ENCODE data around the gene SYTL4. TPM values are rescaled to one million over a fixed set of nuclear protein-coding genes. Genes with fewer than 3 reads are reported as not detected.
A peak's percentile ranks its signal among the peaks of the same experiment; 100 is the strongest.
"Not testable (repeated sequence)": the region's sequence is repeated elsewhere in the genome, so short reads cannot be mapped to it uniquely, and the experiment has no call there.

Gene SYTL4
- 7.1 and 11.3 TPM in 2 replicates for total RNA-seq (2014; rRNA removed; shearing (Covaris generic))
- 2.5 and 2.8 TPM in 2 replicates for polyA plus RNA-seq (2015; cell fraction: cytosol; rRNA removed)
- 11.3 and 13.1 TPM in 2 replicates for polyA plus RNA-seq (2015; cell fraction: nucleus; rRNA removed)

DNA sequence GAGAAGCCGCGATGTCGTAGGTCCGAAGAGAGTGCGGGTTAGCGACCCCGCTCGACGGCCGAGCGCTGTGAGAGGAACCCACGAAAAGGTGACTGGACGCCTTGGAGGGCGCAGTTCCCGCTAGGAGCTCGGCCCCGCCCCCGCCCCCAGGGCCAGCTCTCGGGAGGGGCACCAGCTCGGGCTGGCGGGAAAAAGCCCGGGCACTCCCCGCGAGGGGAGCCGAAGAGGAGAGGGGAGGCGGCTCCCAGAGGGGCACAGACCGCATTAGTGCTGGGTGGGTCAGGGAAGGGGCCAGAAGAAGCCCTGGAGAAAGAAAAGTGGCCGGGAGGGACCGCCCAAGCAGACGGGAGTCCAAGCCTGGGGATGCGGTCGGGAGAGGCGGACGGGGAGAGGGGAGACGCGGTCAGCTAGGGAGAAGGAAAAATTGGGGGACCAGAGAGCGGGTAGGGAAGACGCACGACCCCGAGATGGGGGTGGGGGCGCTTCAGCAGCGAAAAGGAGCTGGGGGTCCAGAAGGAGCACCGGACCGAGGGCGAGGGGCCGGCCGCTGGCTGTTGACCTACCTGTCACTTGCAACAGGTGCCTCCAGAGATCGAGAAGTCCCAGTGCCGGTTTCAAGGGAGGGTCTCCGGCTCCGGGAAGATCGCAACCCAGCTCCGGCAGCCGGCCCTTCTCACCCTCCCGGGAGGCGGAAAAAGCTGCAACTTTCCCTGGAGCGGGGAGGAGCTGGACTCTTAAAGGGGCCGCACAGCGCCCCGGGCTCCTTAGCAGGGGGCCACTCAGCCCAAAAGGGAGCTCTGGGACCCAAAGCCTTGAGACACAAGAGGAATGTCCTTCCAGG is at the start of gene SYTL4:
SYTL4 (minus strand) TSS at position 681 of the 841 bp plus-strand sequence. CDS start 30,084 bp downstream, outside the sequence.
- DNase-seq (ENCODE audit: low read depth) = no peak

DNA sequence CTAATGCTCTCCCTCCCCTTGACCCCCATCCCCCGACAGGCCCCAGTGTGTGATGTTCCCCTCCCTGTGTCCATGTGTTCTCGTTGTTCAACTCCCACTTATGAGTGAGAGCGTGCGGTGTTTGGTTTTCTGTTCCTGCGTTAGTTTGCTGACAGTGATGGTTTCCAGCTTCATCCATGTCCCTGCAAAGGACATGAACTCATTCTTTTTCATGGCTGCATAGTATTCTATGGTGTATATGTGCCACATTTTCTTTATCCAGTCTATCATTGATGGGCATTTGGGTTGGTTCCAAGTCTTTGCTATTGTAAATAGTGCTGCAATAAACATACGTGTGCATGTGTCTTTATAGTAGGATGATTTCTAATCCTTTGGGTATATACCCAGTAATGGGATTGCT is 37.5 kb upstream of the SYTL4 start:
- DNase-seq (ENCODE audit: low read depth) = not testable (repeated sequence)

DNA sequence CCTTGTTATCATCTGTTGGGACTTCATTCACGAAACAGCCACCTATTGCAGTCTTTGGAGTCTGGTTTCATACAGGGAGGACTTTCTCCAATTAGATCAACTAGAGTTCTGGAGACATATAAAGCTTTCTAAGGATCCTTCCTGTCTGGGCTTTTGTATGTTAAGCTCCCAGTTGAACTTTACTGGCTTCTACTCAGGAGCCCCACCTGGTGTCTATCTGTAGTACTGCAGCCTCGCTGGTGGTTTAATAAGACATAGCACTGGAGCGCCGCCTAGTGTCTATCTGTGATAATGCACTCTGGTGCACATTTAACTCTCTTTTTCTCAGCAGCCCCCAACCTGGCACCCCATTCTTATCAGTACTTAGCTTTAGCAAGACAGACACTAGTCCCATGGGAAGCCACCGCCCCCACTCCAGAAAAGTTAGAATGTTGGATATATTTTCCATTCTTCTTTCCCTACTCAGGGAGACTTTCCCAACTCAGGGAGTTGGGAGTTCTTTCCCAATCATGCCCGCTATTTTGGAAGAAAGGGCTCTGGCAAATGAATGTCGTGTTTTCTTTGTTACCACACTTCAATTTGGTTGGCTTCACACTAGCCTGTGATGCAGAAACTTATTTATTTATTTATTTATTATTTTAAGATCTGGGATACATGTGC is 36.9 kb upstream of the SYTL4 start:
- peak; percentile 61 for DNase-seq (ENCODE audit: low read depth)

DNA sequence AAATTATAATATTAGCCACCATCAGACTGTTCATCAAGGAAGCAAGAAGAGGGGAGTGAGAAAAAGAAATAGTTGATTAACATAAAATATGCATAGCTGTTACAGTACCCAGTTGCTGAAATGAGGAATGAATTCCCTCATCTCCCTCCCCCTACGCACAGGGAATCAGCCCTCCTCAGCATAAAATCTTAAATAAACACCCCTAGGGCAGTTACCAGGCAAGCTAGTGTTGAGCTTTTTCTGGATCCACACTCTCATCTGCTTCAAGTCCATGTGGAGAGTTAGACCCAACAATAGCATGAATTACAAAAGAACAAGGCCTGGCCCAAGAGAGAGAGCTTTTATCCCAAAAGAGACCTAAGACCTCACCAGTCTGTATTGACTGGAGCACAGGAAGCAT is 19.0 kb upstream of the SYTL4 start:
- DNase-seq (ENCODE audit: low read depth) = no peak

DNA sequence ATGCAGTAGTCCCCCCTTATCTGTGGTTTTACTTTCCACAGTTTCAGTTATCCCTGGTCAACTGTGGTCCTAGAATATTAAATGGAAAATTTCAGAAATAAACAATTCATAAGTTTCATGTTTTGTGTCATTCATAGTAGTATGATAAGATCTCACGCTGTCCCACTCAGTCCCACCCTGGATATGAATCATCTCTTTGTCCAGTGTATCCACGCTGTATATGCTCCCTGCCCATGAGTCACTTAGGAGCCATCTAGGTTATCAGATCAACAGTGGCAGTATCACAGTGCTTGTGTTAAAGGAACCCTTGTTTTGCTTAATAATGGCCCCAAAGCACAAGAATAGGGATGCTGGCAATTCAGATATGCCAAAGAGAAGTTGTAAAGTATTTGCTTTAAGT is 16.2 kb upstream of the SYTL4 start:
- peak; percentile 43 for DNase-seq (ENCODE audit: low read depth)

DNA sequence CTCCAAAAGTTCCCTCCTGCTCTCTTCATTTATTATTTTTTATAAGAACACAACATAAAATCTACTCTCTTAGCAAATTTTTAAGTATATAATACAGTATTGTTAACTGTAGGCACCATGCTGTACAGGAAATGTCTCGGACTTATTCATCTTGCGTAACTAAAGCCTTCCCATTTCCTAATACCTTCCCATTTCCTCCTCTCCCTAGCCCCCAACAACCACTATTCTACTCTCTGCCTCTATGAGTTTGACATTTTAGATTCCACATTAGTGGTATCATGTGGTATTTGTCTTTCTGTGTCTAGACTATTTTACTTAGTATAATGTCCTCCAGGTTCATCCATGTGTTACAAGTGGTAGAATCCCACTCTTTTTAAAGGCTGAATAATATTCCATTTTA is 15.8 kb upstream of the SYTL4 start:
- DNase-seq (ENCODE audit: low read depth) = peak; percentile 34

DNA sequence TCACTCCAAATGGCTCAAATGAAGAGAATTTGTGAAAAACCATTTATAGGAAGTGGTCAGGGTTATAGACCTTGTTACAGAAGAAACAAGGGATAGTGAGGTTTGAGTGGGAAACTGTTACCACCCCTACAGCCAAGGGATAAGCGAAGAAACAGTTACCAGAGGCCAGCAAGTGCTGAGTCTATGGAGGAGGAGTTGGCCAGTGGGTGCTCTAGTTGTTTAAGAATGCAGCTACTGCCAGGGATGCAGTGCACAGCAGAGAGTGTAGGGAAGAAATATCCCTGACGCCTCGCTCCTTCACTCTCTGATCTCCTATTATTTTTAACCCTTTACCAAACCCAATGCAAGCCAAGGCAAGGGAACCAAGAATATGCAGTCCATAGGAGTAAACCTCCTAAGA is 15.2 kb upstream of the SYTL4 start:
- no peak for DNase-seq (ENCODE audit: low read depth)

DNA sequence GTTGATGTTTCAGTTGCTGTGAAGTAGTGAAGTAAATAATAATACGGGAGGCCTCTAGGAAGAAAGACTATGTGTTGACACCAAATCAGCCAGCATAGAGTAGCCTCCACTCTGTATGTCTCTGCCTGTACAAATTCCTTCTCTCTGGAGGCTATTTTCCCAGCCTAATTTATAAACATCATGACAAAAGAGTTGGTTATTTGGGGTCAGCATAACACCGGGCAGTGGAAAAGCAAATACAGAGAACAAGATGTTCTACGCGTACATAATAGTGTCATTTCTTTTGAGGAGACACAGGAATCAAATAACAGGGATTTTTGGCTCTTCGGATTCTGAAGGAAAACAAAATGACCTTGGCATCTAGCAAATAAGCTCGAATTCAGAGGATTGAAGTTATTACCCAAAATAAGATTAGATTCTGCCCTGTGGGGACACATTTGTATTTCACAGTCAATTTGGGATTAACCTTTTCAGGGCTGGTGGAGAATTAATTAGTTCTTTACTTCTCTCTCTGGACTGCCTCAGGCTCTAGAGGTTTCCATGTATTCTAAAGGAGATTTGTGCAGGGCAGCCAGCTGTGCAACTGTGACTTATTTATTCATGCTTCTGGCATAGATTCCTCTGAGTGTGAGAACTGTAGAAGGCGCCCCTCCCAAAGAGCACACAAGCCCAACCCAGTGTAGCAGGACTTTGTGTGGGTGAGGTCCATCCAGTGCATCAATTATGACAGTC is 14.1 kb upstream of the SYTL4 start:
- no peak for DNase-seq (ENCODE audit: low read depth)

DNA sequence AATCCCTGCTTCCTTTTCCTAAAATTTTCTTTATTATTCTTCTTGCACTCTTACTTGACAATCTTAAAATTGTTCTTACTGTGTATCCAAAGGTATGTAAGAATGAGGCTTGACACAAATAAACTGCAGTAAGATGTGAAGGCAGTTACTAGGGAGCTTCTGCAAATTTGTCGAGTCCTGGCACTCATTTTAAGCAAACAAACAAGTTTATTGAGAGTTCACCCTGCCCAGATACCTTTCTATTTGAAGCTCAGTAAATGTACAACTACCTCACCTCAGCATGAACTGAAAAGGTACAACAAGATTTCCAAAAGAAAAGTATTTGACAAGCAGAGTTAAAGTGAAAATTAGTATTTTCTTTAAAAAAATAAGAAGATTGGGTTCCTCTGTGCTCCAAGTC is 13.3 kb upstream of the SYTL4 start:
- DNase-seq (ENCODE audit: low read depth) = no peak

DNA sequence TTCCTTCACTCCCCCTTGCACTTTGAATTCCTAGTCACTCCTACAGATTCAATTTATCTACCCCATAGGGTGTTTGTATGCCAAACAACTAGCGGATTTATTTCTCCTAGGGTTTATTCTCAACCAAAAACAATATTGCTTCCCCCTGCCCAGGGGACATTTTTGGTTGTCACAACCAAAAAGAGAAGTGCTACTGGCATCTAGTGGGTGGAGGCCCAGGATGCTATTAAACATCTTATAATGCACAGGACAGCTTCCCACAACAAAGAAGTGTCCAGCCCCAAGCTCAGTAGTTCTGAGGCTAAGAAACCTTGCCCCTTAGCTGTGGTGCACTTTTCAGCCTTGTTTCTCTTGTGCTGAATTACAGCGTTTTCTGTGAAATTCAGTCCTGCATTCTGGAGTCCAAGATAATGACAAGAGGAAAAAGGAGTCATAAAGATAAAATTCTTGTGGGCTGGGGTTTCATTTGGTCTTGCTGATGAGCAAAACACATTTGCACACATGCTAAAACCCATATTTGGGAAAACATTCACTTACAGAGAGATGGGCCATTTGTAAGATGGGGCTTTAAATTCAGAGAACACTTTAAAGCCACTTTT is 11.2 kb upstream of the SYTL4 start:
- no peak for DNase-seq (ENCODE audit: low read depth)

DNA sequence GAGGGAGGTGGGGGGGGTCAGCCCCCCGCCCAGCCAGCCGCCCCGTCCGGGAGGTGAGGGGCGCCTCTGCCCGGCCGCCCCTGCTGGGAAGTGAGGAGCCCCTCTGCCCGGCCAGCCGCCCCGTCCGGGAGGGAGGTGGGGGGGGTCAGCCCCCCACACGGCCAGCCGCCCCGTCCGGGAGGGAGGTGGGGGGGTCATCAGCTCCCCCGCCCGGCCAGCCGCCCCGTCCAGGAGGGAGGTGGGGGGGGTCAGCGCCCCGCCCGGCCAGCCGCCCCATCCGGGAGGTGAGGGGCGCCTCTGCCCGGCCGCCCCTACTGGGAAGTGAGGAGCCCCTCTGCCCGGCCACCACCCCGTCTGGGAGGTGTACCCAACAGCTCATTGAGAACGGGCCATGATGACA is 7.9 kb downstream of the SYTL4 start:
- DNase-seq (ENCODE audit: low read depth) = not testable (repeated sequence)

DNA sequence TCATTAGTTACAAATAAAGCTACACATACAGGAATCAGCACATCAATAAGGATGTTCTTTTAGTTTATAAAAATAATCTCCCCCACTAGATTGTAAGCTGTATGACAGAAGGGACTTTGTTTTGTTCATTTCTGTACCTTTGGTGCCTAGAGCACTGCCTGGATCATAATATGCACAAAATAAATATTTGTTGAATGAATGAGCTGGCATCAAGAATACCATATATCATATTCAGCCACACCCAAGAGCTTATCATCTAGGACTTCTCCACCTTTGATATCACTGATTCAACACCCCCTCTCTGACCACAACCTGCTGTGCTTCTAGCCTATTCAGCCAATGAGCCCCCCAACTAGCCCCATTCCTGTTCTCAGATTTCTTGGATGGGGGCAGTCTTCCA is 10.6 kb downstream of the SYTL4 start:
- DNase-seq (ENCODE audit: low read depth) = no peak

DNA sequence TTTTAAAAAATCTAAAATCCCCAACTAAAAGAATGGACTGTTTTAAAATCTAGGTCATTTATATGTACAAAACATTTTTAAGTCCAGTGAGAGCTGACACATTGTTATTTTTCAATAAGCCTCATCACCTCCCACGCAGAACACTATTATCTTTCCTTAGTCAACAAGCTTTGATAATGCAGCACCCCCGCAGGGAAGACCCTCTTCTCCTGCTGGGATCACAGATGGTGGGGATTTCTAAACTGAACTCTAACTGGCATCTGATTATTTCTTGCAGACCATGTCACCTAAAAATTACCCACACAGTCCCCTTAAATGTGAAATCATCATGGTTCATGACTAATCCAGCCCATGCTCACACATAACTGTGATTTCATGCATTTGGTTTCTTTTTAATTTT is 11.6 kb downstream of the SYTL4 start:
- no peak for DNase-seq (ENCODE audit: low read depth)

DNA sequence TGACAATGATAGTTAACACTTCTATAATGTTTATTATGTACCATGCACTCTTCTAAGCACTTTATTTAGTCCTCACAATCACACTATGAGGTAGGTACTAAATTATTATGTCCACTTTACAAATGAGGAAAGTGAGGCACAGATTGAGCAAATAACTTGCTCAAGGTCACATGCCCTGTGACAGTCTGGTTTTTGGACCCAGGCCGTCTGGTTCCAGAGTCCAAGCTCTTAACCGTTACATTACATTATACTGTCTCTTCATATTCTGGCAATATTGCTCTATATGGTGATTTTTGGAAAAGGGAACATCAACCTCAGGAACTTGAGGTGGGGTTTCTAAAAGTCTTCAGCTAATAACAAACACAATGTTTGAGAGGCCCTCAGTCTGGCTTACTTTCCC is 12.8 kb downstream of the SYTL4 start:
- DNase-seq (ENCODE audit: low read depth) = no peak

DNA sequence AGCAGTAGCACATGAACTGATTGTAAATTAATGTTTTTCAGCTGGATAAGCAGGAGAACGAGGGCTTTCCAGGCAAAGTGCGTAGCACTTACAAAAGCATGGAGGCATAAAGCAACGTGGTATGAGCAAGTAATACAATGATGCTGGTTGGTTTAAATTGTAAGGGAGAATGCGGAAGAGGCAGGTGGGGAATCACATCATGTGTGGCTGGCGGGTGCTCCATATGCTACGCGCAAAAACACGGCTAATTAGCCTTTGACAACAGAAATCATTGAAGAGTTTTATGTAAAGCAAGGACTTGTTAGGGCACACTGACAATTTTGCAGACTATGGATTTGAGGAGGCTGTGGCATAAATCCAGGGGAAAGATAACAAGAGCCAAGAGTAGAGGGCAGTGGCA is 14.6 kb downstream of the SYTL4 start:
- no peak for DNase-seq (ENCODE audit: low read depth)

DNA sequence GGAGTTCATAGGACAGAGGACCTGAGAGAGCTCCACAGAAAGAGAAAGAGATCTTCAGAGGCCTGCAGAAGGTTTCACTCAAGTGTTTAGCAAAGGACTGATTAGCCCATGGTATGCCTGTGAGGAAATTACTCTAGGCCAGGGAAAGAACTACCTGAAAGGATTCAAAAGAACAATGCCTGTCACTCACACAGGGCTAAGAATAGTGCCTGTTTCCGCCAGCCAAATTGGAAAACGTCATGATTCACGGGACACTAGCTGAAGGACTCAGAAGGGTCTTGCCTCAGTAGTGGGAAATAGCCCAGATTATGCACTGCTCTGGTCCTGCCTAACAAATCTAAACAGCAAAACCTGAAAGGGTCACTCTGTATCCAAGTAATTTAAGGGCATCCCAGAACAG is 21.1 kb downstream of the SYTL4 start:
- no peak for DNase-seq (ENCODE audit: low read depth)

DNA sequence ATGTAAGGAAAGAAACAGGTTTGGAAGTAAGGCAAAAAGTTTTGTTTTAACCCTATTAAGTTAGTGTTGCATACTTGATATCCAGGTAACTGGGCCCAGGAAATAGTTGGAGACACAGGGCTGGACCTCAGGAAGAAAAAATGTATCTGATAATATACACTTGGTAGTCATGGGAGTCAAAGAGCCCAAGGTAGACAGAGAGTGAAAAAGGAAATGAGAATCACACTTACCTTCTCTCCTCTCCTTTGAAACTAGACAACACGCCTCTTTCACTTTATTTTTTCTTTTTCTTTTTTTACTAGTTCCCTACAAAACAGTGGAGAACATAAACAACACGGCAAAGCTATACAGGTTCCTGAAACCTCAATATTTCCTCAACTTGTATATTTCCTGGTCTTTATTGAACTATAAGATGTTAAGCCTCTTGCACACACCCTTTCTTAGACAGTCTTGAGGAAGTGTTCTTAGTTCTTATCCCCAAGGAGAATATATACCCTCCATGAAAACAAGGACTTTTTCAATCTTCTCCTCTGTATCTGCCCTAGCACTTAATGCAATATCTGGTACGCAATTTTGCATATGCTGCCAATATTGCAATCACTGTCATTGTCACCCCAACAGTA is 27.2 kb downstream of the SYTL4 start:
- no peak for DNase-seq (ENCODE audit: low read depth)

DNA sequence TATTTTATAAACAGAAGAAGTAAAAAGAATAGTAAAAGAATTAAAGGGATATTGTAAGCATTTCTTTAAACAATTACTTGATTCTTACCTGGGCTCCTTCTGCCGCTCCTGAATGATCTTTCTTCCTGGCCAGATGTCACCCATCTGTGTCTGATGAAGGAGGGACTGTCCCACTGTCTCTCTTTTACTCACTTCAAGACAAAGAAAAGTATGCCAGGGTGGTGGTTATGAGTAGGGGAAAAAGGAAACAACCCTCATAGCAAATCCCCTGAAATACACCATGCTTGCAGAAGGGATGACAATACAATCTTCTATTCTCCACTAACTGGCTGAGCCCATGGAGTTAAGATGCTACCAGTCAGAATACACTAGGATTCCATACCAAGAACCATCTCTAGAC is 31.1 kb downstream of the SYTL4 start:
- no peak for DNase-seq (ENCODE audit: low read depth)

DNA sequence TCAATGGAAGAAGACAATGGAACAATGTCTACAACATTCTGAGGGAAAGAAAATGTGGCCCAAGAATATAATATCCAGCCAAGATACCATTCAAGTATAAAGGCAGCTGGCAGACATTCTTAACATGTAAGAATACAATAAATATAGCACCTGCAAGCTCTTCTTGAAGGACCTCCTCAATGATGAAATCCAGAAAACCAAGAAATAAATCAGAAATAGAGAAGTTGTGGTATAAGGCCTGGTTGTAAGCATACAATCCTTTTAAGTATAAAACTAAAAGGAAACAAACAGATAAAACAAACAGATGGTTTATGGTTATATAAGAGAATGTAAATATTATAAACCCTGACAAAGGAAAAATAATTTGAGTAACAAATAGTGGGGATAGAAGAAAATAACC is 33.4 kb downstream of the SYTL4 start:
- DNase-seq (ENCODE audit: low read depth) = no peak

DNA sequence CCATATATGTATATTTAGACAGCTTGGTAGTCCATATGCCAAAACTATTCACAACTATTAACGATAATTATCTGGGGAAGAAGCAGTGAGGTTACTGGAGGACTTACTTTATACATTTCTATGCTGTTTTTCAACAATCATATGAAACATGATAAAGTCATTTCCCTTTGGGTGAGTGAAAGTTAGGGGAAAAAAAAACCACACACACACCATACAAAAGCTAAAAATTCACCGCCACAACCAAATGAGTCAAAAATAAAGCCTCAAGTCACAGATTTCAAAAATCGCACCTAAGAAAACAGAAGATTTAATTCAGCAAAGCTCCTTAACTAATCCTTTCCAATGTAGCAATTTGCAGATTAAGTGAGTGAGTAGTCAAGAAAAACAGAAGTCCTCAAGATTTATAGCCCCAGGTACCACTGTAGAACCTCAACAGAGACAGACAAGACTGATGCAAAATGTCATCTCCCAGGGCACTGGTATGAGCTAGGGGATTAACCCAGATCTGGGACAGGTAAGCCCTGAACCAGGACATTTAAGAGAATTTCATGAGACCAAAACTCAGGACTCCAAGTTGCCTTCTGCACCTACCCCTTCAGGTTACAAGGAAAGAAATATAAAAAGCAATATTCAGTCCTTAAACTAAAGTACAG is 35.1 kb downstream of the SYTL4 start:
- DNase-seq (ENCODE audit: low read depth) = no peak

DNA sequence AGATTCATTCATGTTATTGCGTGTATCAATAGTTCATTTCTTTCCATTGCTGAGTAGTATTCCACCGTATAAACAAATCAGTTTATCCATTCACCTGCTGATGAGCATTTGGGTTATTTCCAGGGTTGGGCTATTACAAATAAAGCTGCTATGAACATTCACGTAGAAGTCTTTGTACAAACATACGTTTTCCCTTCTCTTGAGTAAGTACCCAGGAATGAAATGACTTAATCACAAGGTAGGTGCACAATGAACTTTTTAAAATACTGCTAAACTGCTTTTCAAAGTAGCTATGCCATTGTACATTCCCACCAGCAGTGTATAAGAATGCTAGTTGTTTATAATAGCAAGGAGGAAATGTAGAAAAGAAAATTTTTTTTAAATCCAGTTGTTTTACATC is 35.9 kb downstream of the SYTL4 start:
- no peak for DNase-seq (ENCODE audit: low read depth)

All from HT1080 (cell line).